Cardiac muscle cell (in vitro differentiated cells and primary cell): ENCODE results near the gene CDC42BPB. TPM values are rescaled to one million over a fixed set of nuclear protein-coding genes. Genes with fewer than 3 reads are reported as not detected.
A peak's percentile ranks its signal among the peaks of the same experiment; 100 is the strongest.
"Not testable (repeated sequence)": the region's sequence is repeated elsewhere in the genome, so short reads cannot be mapped to it uniquely, and the experiment has no call there.

ENCODE experiments used
- DNase-seq, 2 donors: peaks; one replicate each; pipeline versions ENCODE4 v3.0.0 to v3.0.0-alpha.2; 2010 to 2017; ENCODE audit warnings: low read depth in 1 of 2, low spot score in 1 of 2
- H3K27ac ChIP-seq: fragments of 200-600 bp; sonication (generic); 2 replicates; pipeline ENCODE4 v1.5.1; 2016
- H3K27me3 ChIP-seq: fragments of 200-600 bp; sonication (generic); 2 replicates; pipeline ENCODE4 v1.6.0; 2016; ENCODE audit warnings: control low read depth
- H3K36me3 ChIP-seq: fragments of 200-600 bp; sonication (generic); 2 replicates; pipeline ENCODE4 v1.5.1; 2016; ENCODE audit warnings: control low read depth
- H3K4me1 ChIP-seq: fragments of 200-600 bp; sonication (generic); 2 replicates; pipeline ENCODE4 v1.8.1; 2017; ENCODE audit warnings: low read depth, mild to moderate bottlenecking, mixed run types
- H3K4me3 ChIP-seq: fragments of 200-600 bp; sonication (generic); 2 replicates; pipeline ENCODE4 v1.5.1; 2016; ENCODE audit warnings: mild to moderate bottlenecking
- H3K9me3 ChIP-seq: fragments of 200-600 bp; sonication (generic); 2 replicates; pipeline ENCODE4 v1.5.1; 2017; ENCODE audit warnings: low read depth, mild to moderate bottlenecking, control low read depth
- CTCF ChIP-seq: IDR thresholded peaks from 2 replicates; pipeline ENCODE4 v1.5.1; 2012; ENCODE audit warnings: low read depth, mild to moderate bottlenecking, low read length
- polyA plus RNA-seq: library from polyadenylated mRNA; unstranded; fragments of >200 nt; fragmentation: Nextera tagmentation; extraction: Ambion mirVana; gene quantifications from 2 replicates; pipeline ENCODE4 v1.2.1, GENCODE V29; 2016
- total RNA-seq: library from RNA; depleted of rRNA; stranded (reverse); fragments of >200 nt; gene quantifications from 2 replicates; pipeline ENCODE4 v1.2.3, GENCODE V29; 2016

Gene CDC42BPB
- total and polyA plus RNA-seq, 2 experiments from 2014 or later: 18.9 to 91.6 TPM

GRCh38 chr14:102897299-102898027 lies 159.9 kb downstream of the CDC42BPB start:
- DNase-seq: no peak
- H3K9me3 ChIP-seq: no peaks in the 10 kb centered on the region
- no peaks in the 10 kb centered on the region for H3K36me3 ChIP-seq
- H3K4me3 ChIP-seq: no peak overlapping the region
- peaks cover 45% of the 10 kb centered on the region for H3K4me1 ChIP-seq
- no peak for TF ChIP-seq CTCF
- no peaks in the 10 kb centered on the region for H3K27me3 ChIP-seq
- H3K27ac ChIP-seq: peak overlapping the region; percentile 38

GRCh38 chr14:102896735-102897134 lies 160.6 kb downstream of the CDC42BPB start:
- Histone ChIP-seq H3K27ac (peak overlapping the region; percentile 38), H3K4me1 (peaks cover 38% of the 10 kb centered on the region)

GRCh38 chr14:102893452-102893851 lies 163.9 kb downstream of the CDC42BPB start:
- Histone ChIP-seq H3K27ac (no peak overlapping the region), H3K4me3 (no peak overlapping the region), H3K27me3 (no peaks in the 10 kb centered on the region), H3K9me3 (no peaks in the 10 kb centered on the region), H3K4me1 (peaks cover 15% of the 10 kb centered on the region), H3K36me3 (no peaks in the 10 kb centered on the region)
- no peak for TF ChIP-seq CTCF
- DNase-seq: peak in 1 of 2 donors; percentile 97

More at GRCh38 chr14:102896735-102897134, 160.6 kb downstream of the CDC42BPB start:
- not testable (repeated sequence) for H3K9me3 ChIP-seq, DNase-seq, H3K36me3 ChIP-seq, H3K27me3 ChIP-seq, H3K4me3 ChIP-seq

GRCh38 chr14:102892651-102893050 lies 164.7 kb downstream of the CDC42BPB start:
- Histone ChIP-seq H3K9me3 (no peaks in the 10 kb centered on the region), H3K4me3 (no peak overlapping the region), H3K27ac (no peak overlapping the region), H3K36me3 (no peaks in the 10 kb centered on the region), H3K4me1 (peaks cover 9% of the 10 kb centered on the region), H3K27me3 (no peaks in the 10 kb centered on the region)
- TF ChIP-seq CTCF: no peak
- no peak for DNase-seq

- no peak for TF ChIP-seq CTCF
- Histone ChIP-seq H3K27ac (no peak overlapping the region), H3K4me3 (no peak overlapping the region), H3K27me3 (no peaks in the 10 kb centered on the region), H3K36me3 (no peaks in the 10 kb centered on the region), H3K9me3 (no peaks in the 10 kb centered on the region), H3K4me1 (no peaks in the 10 kb centered on the region)
- peak in 1 of 2 donors; percentile 34 for DNase-seq
These were observed 165.8 kb downstream of the CDC42BPB start for GRCh38 chr14:102891556-102891955.

GRCh38 chr14:102891111-102891510 lies 166.2 kb downstream of the CDC42BPB start:
- DNase-seq: no peak
- H3K4me3 ChIP-seq: no peak overlapping the region
- TF ChIP-seq CTCF: no peak
- no peaks in the 10 kb centered on the region for H3K9me3 ChIP-seq
- H3K36me3 ChIP-seq: no peaks in the 10 kb centered on the region
- no peaks in the 10 kb centered on the region for H3K27me3 ChIP-seq
- no peak overlapping the region for H3K27ac ChIP-seq
- H3K4me1 ChIP-seq: no peaks in the 10 kb centered on the region
